Mucosa of stomach (tissue), 1 donor: ENCODE results near the gene BEND7.
"Not testable (repeated sequence)": the region's sequence is repeated elsewhere in the genome, so short reads cannot be mapped to it uniquely, and the experiment has no call there.

ENCODE experiments used
- H3K27me3 ChIP-seq: one replicate; pipeline ENCODE4 v1.7.0; 2013; ENCODE audit warnings: mild to moderate bottlenecking, low read length; ENCODE audit not compliant: control insufficient read depth, insufficient read depth
- H3K36me3 ChIP-seq: one replicate; pipeline ENCODE4 v1.7.0; 2013; ENCODE audit warnings: low read length; ENCODE audit not compliant: control insufficient read depth, insufficient read depth
- H3K4me1 ChIP-seq: one replicate; pipeline ENCODE4 v1.7.0; 2013; ENCODE audit warnings: mild to moderate bottlenecking, low read length; ENCODE audit not compliant: control insufficient read depth, insufficient read depth
- H3K4me3 ChIP-seq: one replicate; pipeline ENCODE4 v1.7.0; 2013; ENCODE audit warnings: low read length
- H3K9ac ChIP-seq: one replicate; pipeline ENCODE4 v1.7.0; 2013; ENCODE audit warnings: mild to moderate bottlenecking, low read length, moderate library complexity
- H3K9me3 ChIP-seq: one replicate; pipeline ENCODE4 v1.7.0; 2013; ENCODE audit warnings: mild to moderate bottlenecking, low read length, moderate library complexity; ENCODE audit not compliant: control insufficient read depth
- donor health status: Pancreatic carcinoma.

Gene BEND7

GRCh38 chr10:13537985-13538384 lies 9.2 kb upstream of the BEND7 start:
- not testable (repeated sequence) for H3K36me3 ChIP-seq, H3K9ac ChIP-seq, H3K4me3 ChIP-seq, H3K9me3 ChIP-seq, H3K27me3 ChIP-seq, H3K4me1 ChIP-seq

GRCh38 chr10:13536674-13537366 lies 8.0 kb upstream of the BEND7 start:
- Histone ChIP-seq H3K9ac (no peak overlapping the region), H3K4me1 (no peaks in the 10 kb centered on the region), H3K4me3 (no peak overlapping the region), H3K9me3 (no peaks in the 10 kb centered on the region), H3K27me3 (no peaks in the 10 kb centered on the region), H3K36me3 (no peaks in the 10 kb centered on the region)

GRCh38 chr10:13535346-13535745 lies 6.5 kb upstream of the BEND7 start:
- Histone ChIP-seq H3K9me3 (no peaks in the 10 kb centered on the region), H3K27me3 (no peaks in the 10 kb centered on the region)

GRCh38 chr10:13529714-13529973 lies 830 bp upstream of the BEND7 start:
- Histone ChIP-seq H3K4me1 (peaks cover 8% of the 10 kb centered on the region), H3K9me3 (no peaks in the 10 kb centered on the region), H3K36me3 (no peaks in the 10 kb centered on the region), H3K27me3 (no peaks in the 10 kb centered on the region), H3K9ac (peak overlapping the region; percentile 71), H3K4me3 (peak overlapping the region; percentile 65)

More at GRCh38 chr10:13535346-13535745, 6.5 kb upstream of the BEND7 start:
- Histone ChIP-seq H3K9ac (no peak overlapping the region), H3K36me3 (no peaks in the 10 kb centered on the region), H3K4me1 (no peaks in the 10 kb centered on the region), H3K4me3 (no peak overlapping the region)

- peak overlapping the region; percentile 35 for H3K4me3 ChIP-seq
- H3K27me3 ChIP-seq = no peaks in the 10 kb centered on the region
- no peaks in the 10 kb centered on the region for H3K9me3 ChIP-seq
- peak overlapping the region; percentile 67 for H3K9ac ChIP-seq
- peaks cover 8% of the 10 kb centered on the region for H3K4me1 ChIP-seq
- H3K36me3 ChIP-seq = no peaks in the 10 kb centered on the region
Measured at GRCh38 chr10:13528123-13528874, 515 bp downstream of the BEND7 start.

- H3K36me3 ChIP-seq = no peaks in the 10 kb centered on the region
- H3K4me1 ChIP-seq = peaks cover 8% of the 10 kb centered on the region
- peak overlapping the region; percentile 67 for H3K9ac ChIP-seq
- no peaks in the 10 kb centered on the region for H3K27me3 ChIP-seq
- H3K4me3 ChIP-seq = peak overlapping the region; percentile 35
- H3K9me3 ChIP-seq = no peaks in the 10 kb centered on the region
Measured at GRCh38 chr10:13527864-13528122, 1.0 kb downstream of the BEND7 start.

- H3K9me3 ChIP-seq = no peaks in the 10 kb centered on the region
- H3K4me1 ChIP-seq = peaks cover 8% of the 10 kb centered on the region
- no peaks in the 10 kb centered on the region for H3K36me3 ChIP-seq
- peak overlapping the region; percentile 67 for H3K9ac ChIP-seq
- H3K27me3 ChIP-seq = no peaks in the 10 kb centered on the region
- H3K4me3 ChIP-seq = peak overlapping the region; percentile 35
Measured at GRCh38 chr10:13526948-13527863, 1.6 kb downstream of the BEND7 start.

GRCh38 chr10:13525663-13526062 lies 3.2 kb downstream of the BEND7 start:
- no peak overlapping the region for H3K9ac ChIP-seq
- no peak overlapping the region for H3K4me3 ChIP-seq
- H3K36me3 ChIP-seq = no peaks in the 10 kb centered on the region
- H3K4me1 ChIP-seq = peaks cover 8% of the 10 kb centered on the region
- H3K27me3 ChIP-seq = no peaks in the 10 kb centered on the region
- no peaks in the 10 kb centered on the region for H3K9me3 ChIP-seq

GRCh38 chr10:13521026-13521425 lies 7.8 kb downstream of the BEND7 start:
- Histone ChIP-seq H3K4me1 (no peaks in the 10 kb centered on the region), H3K27me3 (no peaks in the 10 kb centered on the region), H3K36me3 (no peaks in the 10 kb centered on the region), H3K4me3 (no peak overlapping the region), H3K9ac (no peak overlapping the region), H3K9me3 (no peaks in the 10 kb centered on the region)

- no peak overlapping the region for H3K4me3 ChIP-seq
- H3K9me3 ChIP-seq = no peaks in the 10 kb centered on the region
- no peak overlapping the region for H3K9ac ChIP-seq
- no peaks in the 10 kb centered on the region for H3K27me3 ChIP-seq
- H3K36me3 ChIP-seq = no peaks in the 10 kb centered on the region
- H3K4me1 ChIP-seq = no peaks in the 10 kb centered on the region
Measured at GRCh38 chr10:13520194-13520593, 8.6 kb downstream of the BEND7 start.

- Histone ChIP-seq H3K36me3 (no peaks in the 10 kb centered on the region), H3K27me3 (no peaks in the 10 kb centered on the region), H3K9me3 (no peaks in the 10 kb centered on the region), H3K4me1 (no peaks in the 10 kb centered on the region), H3K9ac (no peak overlapping the region), H3K4me3 (no peak overlapping the region)
Measured at GRCh38 chr10:13518076-13518692, 10.6 kb downstream of the BEND7 start.

- Histone ChIP-seq H3K4me1 (no peaks in the 10 kb centered on the region), H3K36me3 (no peaks in the 10 kb centered on the region), H3K9me3 (no peaks in the 10 kb centered on the region), H3K27me3 (no peaks in the 10 kb centered on the region), H3K9ac (no peak overlapping the region), H3K4me3 (no peak overlapping the region)
Measured at GRCh38 chr10:13517675-13518074, 11.1 kb downstream of the BEND7 start.
